Mesendoderm (in vitro differentiated cells): Measurements from ENCODE around the gene TM4SF18.

Experiments
- DNase-seq: peaks from one replicate; pipeline ENCODE4 v3.0.0; 2013
- H2AK5ac ChIP-seq: 2 replicates; pipeline ENCODE4 v1.6.1; 2013; ENCODE audit warnings: low read length, inconsistent platforms
- H2BK120ac ChIP-seq: 2 replicates; pipeline ENCODE4 v1.6.1; 2013; ENCODE audit warnings: low read depth, mild to moderate bottlenecking, low read length, moderate library complexity, mixed read lengths
- H2BK15ac ChIP-seq: replicated peaks from 2 replicates; pipeline ENCODE4 v1.6.1; 2013; ENCODE audit warnings: low read depth, mild to moderate bottlenecking, moderate library complexity
- H2BK5ac ChIP-seq: 2 replicates; pipeline ENCODE4 v1.6.1; 2013; ENCODE audit warnings: low read length, inconsistent platforms
- H3K18ac ChIP-seq: 2 replicates; pipeline ENCODE4 v1.6.1; 2013; ENCODE audit warnings: mild to moderate bottlenecking, low read length, mixed read lengths
- H3K23ac ChIP-seq: one replicate; pipeline ENCODE4 v1.6.1; 2013; ENCODE audit warnings: low read length
- H3K27ac ChIP-seq: 2 replicates; pipeline ENCODE4 v1.5.1; 2013; ENCODE audit warnings: low read depth, mild to moderate bottlenecking, inconsistent platforms, low read length, moderate library complexity
- H3K27me3 ChIP-seq: 2 replicates; pipeline ENCODE4 v1.6.1; 2013; ENCODE audit warnings: low read length, control low read depth, mild to moderate bottlenecking, inconsistent platforms; ENCODE audit not compliant: insufficient read depth, poor library complexity
- H3K36me3 ChIP-seq: 2 replicates; pipeline ENCODE4 v1.6.1; 2013; ENCODE audit warnings: low read length, inconsistent platforms; ENCODE audit not compliant: control insufficient read depth, insufficient read depth
- H3K4ac ChIP-seq: one replicate; pipeline ENCODE4 v1.6.1; 2013; ENCODE audit warnings: low read depth, mild to moderate bottlenecking, low read length, moderate library complexity
- H3K4me1 ChIP-seq: 2 replicates; pipeline ENCODE4 v1.6.1; 2013; ENCODE audit warnings: low read depth, low read length, inconsistent platforms; ENCODE audit not compliant: control insufficient read depth
- H3K4me2 ChIP-seq: 2 replicates; pipeline ENCODE4 v1.6.1; 2013; ENCODE audit warnings: low read length
- H3K4me3 ChIP-seq: 2 replicates; pipeline ENCODE4 v1.5.1; 2013; ENCODE audit warnings: mild to moderate bottlenecking, low read length
- H3K56ac ChIP-seq: one replicate; pipeline ENCODE4 v1.6.1; 2013; ENCODE audit warnings: low read length
- H3K79me1 ChIP-seq: 2 replicates; pipeline ENCODE4 v1.6.1; 2013; ENCODE audit warnings: low read length, inconsistent platforms
- H3K79me2 ChIP-seq: 2 replicates; pipeline ENCODE4 v1.6.1; 2013; ENCODE audit warnings: mild to moderate bottlenecking, low read length; ENCODE audit not compliant: control insufficient read depth, insufficient read depth
- H3K9ac ChIP-seq: 2 replicates; pipeline ENCODE4 v1.6.1; 2013; ENCODE audit warnings: low read length, inconsistent platforms
- H4K5ac ChIP-seq: one replicate; pipeline ENCODE4 v1.6.1; 2013; ENCODE audit warnings: low read length
- H4K8ac ChIP-seq: one replicate; pipeline ENCODE4 v1.6.1; 2013; ENCODE audit warnings: low read depth, mild to moderate bottlenecking, control low read depth, low read length, moderate library complexity
- WGBS: extraction: QIAGEN DNeasy Blood & Tissue Kit; methylation state at CpG from one replicate; pipeline ENCODE4 v1.1.7; 2013; ENCODE audit warnings: low lambda C conversion rate, missing lambda C conversion rate; ENCODE audit not compliant: insufficient coverage; ENCODE audit errors: extremely low coverage; 5-methylcytosine and 5-hydroxymethylcytosine counted together

TM4SF18 gene

DNA sequence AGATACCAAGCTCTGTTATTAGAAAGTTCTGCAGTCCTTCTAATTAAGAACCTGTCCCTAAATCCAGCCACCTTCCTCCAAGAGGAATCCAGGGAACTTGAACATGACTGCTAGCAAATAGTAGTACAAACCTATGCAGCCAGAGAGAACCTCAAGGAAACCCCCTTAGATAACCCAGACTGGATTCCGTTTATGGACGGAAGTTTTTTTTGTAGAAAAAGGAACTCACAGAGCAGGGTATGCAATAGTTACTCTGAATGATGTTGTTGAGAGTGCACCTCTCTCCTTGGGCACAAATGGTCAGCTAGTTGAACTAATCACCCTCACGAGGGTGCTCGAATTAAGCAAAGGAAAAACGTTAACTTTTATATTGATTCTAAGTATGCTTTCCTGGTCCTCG, 40.8 kb downstream of the TM4SF18 start:
- no peak overlapping the region for H2BK120ac ChIP-seq
- H2BK5ac ChIP-seq: no peak overlapping the region
- no peak overlapping the region for H3K4me2 ChIP-seq
- H2AK5ac ChIP-seq: no peak overlapping the region
- no peak overlapping the region for H3K9ac ChIP-seq
- no peak overlapping the region for H3K4me3 ChIP-seq
- H3K27ac ChIP-seq: no peak overlapping the region
- H3K4ac ChIP-seq: no peak overlapping the region
- no peak overlapping the region for H3K23ac ChIP-seq
- WGBS: no CpG with 5 or more reads among the region's 6 CpGs
- no peak overlapping the region for H4K8ac ChIP-seq
- H3K4me1 ChIP-seq: no peaks in the 10 kb centered on the region
- no peaks in the 10 kb centered on the region for H3K27me3 ChIP-seq
- no peak for DNase-seq
- no peak overlapping the region for H3K56ac ChIP-seq
- no peaks in the 10 kb centered on the region for H3K79me1 ChIP-seq
- H4K5ac ChIP-seq: no peak overlapping the region
- no peak overlapping the region for H3K18ac ChIP-seq
- no peak overlapping the region for H2BK15ac ChIP-seq
- H3K79me2 ChIP-seq: no peaks in the 10 kb centered on the region
- no peaks in the 10 kb centered on the region for H3K36me3 ChIP-seq

DNA sequence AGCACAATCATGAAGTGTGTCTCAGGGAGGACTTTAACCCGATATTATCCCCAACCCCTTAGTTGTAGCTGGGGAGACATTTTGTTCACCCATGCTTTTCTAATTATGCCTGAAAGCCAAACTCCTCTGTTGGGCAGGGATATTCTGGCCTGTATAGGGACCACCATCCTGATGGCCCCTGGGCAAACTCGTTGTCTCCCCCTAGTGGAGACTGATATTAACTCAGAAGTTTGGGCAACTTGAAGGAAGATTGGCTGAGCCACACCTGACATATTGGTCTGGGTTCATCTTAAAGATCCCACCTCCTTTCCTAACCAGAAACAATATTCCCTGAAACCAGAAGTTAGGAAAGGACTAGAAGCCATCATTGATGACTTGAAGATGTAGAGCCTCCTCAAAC, 42.3 kb downstream of the TM4SF18 start:
- no peak overlapping the region for H3K4me3 ChIP-seq
- H3K36me3 ChIP-seq: no peaks in the 10 kb centered on the region
- H2BK5ac ChIP-seq: no peak overlapping the region
- no CpG with 5 or more reads among the region's 2 CpGs for WGBS
- no peaks in the 10 kb centered on the region for H3K79me2 ChIP-seq
- H3K4me2 ChIP-seq: no peak overlapping the region
- H2AK5ac ChIP-seq: no peak overlapping the region
- no peaks in the 10 kb centered on the region for H3K4me1 ChIP-seq
- H3K79me1 ChIP-seq: no peaks in the 10 kb centered on the region
- no peak overlapping the region for H2BK15ac ChIP-seq
- no peaks in the 10 kb centered on the region for H3K27me3 ChIP-seq
- no peak overlapping the region for H3K27ac ChIP-seq
- no peak overlapping the region for H2BK120ac ChIP-seq
- no peak overlapping the region for H4K5ac ChIP-seq
- H3K56ac ChIP-seq: no peak overlapping the region
- H3K9ac ChIP-seq: no peak overlapping the region
- H3K18ac ChIP-seq: no peak overlapping the region
- no peak overlapping the region for H3K4ac ChIP-seq
- no peak overlapping the region for H3K23ac ChIP-seq
- H4K8ac ChIP-seq: no peak overlapping the region
- no peak for DNase-seq

DNA sequence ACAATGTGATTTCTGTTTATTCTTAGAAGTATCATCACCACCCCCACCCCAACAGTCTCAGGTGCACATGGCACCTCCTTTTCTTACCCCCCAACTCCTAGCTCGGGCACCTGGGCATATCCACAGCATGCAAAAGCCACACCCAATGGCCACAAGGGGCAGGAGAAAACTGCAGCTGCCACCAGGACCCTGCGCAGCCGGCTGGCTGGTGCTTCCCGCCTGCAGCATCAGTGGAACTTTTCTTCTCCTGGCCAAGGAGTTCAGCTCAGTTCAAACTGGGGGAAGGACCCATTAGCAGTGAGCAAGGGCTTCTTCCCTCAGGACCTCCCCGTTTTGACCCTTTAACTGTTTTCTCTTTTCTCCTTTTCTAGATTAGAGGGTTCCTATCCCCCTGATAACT, 44.8 kb downstream of the TM4SF18 start:
- Histone ChIP-seq H4K5ac (no peak overlapping the region), H3K36me3 (no peaks in the 10 kb centered on the region), H3K4me1 (no peaks in the 10 kb centered on the region), H3K4me3 (no peak overlapping the region), H3K79me2 (no peaks in the 10 kb centered on the region), H3K18ac (no peak overlapping the region), H3K4me2 (no peak overlapping the region), H3K27me3 (no peaks in the 10 kb centered on the region), H3K27ac (no peak overlapping the region), H2BK5ac (no peak overlapping the region), H3K56ac (no peak overlapping the region), H2BK15ac (no peak overlapping the region), H2BK120ac (no peak overlapping the region), H4K8ac (no peak overlapping the region), H2AK5ac (no peak overlapping the region), H3K23ac (no peak overlapping the region), H3K79me1 (no peaks in the 10 kb centered on the region), H3K4ac (no peak overlapping the region), H3K9ac (no peak overlapping the region)
- WGBS: no CpG with 5 or more reads among the region's 5 CpGs
- no peak for DNase-seq

DNA sequence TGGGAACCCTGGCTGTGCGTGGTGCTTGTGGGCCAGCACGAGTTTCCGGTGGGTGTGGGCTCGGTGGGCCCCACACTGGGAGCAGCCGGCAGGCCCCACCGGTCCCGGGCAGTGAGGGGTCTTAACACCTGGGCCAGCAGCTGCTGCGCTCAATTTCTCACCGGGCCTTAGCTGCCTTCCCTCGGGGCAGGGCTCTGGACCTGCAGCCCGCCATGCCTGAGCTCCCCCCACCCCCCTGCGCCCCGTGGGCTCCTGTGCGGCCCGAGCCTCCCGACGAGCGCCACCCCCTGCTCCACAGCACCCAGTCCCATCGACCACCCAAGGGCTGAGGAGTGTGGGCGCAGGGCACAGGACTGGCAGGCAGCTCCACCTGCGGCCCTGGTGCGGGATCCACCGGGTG, 49.4 kb downstream of the TM4SF18 start:
- no peak overlapping the region for H3K18ac ChIP-seq
- no peak overlapping the region for H2BK120ac ChIP-seq
- H3K27me3 ChIP-seq: no peaks in the 10 kb centered on the region
- H3K27ac ChIP-seq: no peak overlapping the region
- no peak overlapping the region for H3K23ac ChIP-seq
- H3K79me1 ChIP-seq: no peaks in the 10 kb centered on the region
- no peak overlapping the region for H3K4me2 ChIP-seq
- no peak overlapping the region for H2AK5ac ChIP-seq
- H3K4me3 ChIP-seq: no peak overlapping the region
- no peak overlapping the region for H2BK15ac ChIP-seq
- H4K5ac ChIP-seq: no peak overlapping the region
- H3K4me1 ChIP-seq: peaks cover 3% of the 10 kb centered on the region
- no peaks in the 10 kb centered on the region for H3K36me3 ChIP-seq
- H3K9ac ChIP-seq: no peak overlapping the region
- no peak for DNase-seq
- no peak overlapping the region for H3K56ac ChIP-seq
- no CpG with 5 or more reads among the region's 23 CpGs for WGBS
- H4K8ac ChIP-seq: no peak overlapping the region
- H3K4ac ChIP-seq: no peak overlapping the region
- no peaks in the 10 kb centered on the region for H3K79me2 ChIP-seq
- no peak overlapping the region for H2BK5ac ChIP-seq

DNA sequence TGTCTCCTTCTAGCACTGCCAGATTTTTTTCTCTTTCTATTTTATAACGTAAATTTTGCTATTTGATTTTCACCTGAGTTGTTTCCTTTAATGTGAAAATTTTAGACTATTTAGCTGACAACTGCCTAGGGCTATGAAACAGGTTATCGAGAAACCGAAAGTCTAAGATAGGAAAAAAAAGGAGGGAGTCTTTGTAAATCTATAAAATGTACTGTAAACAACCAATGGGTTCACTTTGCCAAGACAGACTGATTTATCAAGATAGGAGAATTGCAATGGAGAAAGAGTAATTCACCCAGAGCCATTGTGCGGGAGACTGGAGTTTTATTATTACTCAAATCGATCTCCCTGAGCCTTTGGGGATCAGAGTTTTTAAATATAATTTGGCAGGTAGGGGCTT, 50.0 kb downstream of the TM4SF18 start:
- H4K8ac ChIP-seq: no peak overlapping the region

DNA sequence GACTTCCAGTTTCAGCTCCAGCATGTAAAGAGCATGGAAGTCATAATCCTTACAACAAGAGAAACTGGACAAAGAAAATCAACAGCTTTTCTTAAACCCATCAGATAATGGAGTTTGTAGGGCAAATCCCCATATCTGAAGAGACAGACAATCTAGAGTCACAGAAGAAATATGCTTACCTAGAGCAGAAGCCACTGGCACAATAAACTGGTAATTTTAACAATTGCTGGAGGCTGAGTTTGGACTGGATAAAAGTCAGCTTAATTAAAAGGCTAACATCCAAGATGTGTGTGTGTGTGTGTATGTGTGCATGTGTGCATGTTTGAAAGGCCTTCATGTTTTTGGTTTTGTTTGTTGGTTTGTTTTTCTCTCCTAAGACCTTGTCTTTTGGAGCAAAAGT, 50.6 kb downstream of the TM4SF18 start:
- Histone ChIP-seq H3K79me2 (no peaks in the 10 kb centered on the region), H2AK5ac (no peak overlapping the region), H2BK5ac (no peak overlapping the region), H3K79me1 (no peaks in the 10 kb centered on the region), H3K27ac (no peak overlapping the region), H3K36me3 (no peaks in the 10 kb centered on the region), H2BK120ac (no peak overlapping the region), H3K27me3 (no peaks in the 10 kb centered on the region), H2BK15ac (no peak overlapping the region), H3K56ac (no peak overlapping the region), H3K4me2 (no peak overlapping the region), H3K4ac (no peak overlapping the region), H3K4me1 (peaks cover 3% of the 10 kb centered on the region), H4K5ac (no peak overlapping the region), H3K9ac (no peak overlapping the region), H3K4me3 (no peak overlapping the region), H3K18ac (no peak overlapping the region), H4K8ac (no peak overlapping the region), H3K23ac (no peak overlapping the region)
- no peak for DNase-seq

More for the DNA sequence above, 50.0 kb downstream of the TM4SF18 start:
- H3K27ac ChIP-seq: no peak overlapping the region
- H2BK5ac ChIP-seq: no peak overlapping the region
- no peak overlapping the region for H2BK120ac ChIP-seq
- no CpG with 5 or more reads among the region's 5 CpGs for WGBS
- H2BK15ac ChIP-seq: no peak overlapping the region
- no peak overlapping the region for H2AK5ac ChIP-seq
- DNase-seq: no peak
- H3K18ac ChIP-seq: no peak overlapping the region
- H3K4me1 ChIP-seq: peaks cover 3% of the 10 kb centered on the region
- no peaks in the 10 kb centered on the region for H3K79me2 ChIP-seq
- no peaks in the 10 kb centered on the region for H3K27me3 ChIP-seq
- H3K56ac ChIP-seq: no peak overlapping the region
- H3K4ac ChIP-seq: no peak overlapping the region
- no peak overlapping the region for H4K5ac ChIP-seq
- no peak overlapping the region for H3K4me2 ChIP-seq
- H3K4me3 ChIP-seq: no peak overlapping the region
- no peaks in the 10 kb centered on the region for H3K36me3 ChIP-seq
- no peaks in the 10 kb centered on the region for H3K79me1 ChIP-seq
- no peak overlapping the region for H3K23ac ChIP-seq
- H3K9ac ChIP-seq: no peak overlapping the region
